Neural progenitor cell (in vitro differentiated cells): Measurements from ENCODE around the gene WASL.

Experiments
- CTCF ChIP-seq: fragments of 200-600 bp; sonication (generic); IDR thresholded peaks from 2 replicates; pipeline ENCODE4 v1.5.1; 2017; ENCODE audit warnings: antibody characterized with exemption, mild to moderate bottlenecking
- EZH2phosphoT487 ChIP-seq: fragments of 200-600 bp; sonication (generic); IDR thresholded peaks from 2 replicates; pipeline ENCODE4 v1.6.1; 2017; ENCODE audit warnings: antibody characterized with exemption

- no peak for TF ChIP-seq CTCF
- TF ChIP-seq EZH2phosphoT487, result no peak
These were observed 38.1 kb downstream of the WASL start for GRCh38 chr7:123710683-123711082.
